Measurements from ENCODE around the gene CBLC. TPM values are rescaled to one million over a fixed set of nuclear protein-coding genes. Genes with fewer than 3 reads are reported as not detected.

CBLC gene
- total RNA-seq, 1 donor from 2014 or later: not detected

- Mint-ChIP-seq H3K27ac (ENCODE audit: unreplicated experiment) (peak overlapping the region; percentile 99), H3K27me3 (ENCODE audit: low read depth) (no peaks in the 10 kb centered on the region), H3K9me3 (ENCODE audit: low read depth) (no peaks in the 10 kb centered on the region), H3K36me3 (ENCODE audit: low read depth) (no peaks in the 10 kb centered on the region), H3K4me1 (ENCODE audit: low read depth) (peaks cover 33% of the 10 kb centered on the region), H3K4me3 (ENCODE audit: unreplicated experiment) (peak overlapping the region; percentile 92)
- TF ChIP-seq CTCF (IDR thresholded peaks at IDR 0.05): no peak
- no peak for DNase-seq (ENCODE audit: low spot score)
These were observed 68.9 kb downstream of the CBLC start for GRCh38 chr19:44846455-44847143.

GRCh38 chr19:44847144-44848035 lies 69.7 kb downstream of the CBLC start:
- no peak for TF ChIP-seq CTCF (IDR thresholded peaks at IDR 0.05)
- DNase-seq (ENCODE audit: low spot score): no peak
- H3K9me3 Mint-ChIP-seq (ENCODE audit: low read depth): no peaks in the 10 kb centered on the region
- no peaks in the 10 kb centered on the region for H3K36me3 Mint-ChIP-seq (ENCODE audit: low read depth)
- peaks cover 34% of the 10 kb centered on the region for H3K4me1 Mint-ChIP-seq (ENCODE audit: low read depth)
- H3K27ac Mint-ChIP-seq (ENCODE audit: unreplicated experiment): peak overlapping the region; percentile 95
- peak overlapping the region; percentile 92 for H3K4me3 Mint-ChIP-seq (ENCODE audit: unreplicated experiment)
- no peaks in the 10 kb centered on the region for H3K27me3 Mint-ChIP-seq (ENCODE audit: low read depth)

- peak overlapping the region; percentile 95 for H3K27ac Mint-ChIP-seq (ENCODE audit: unreplicated experiment)
- TF ChIP-seq CTCF (IDR thresholded peaks at IDR 0.05): no peak
- peak overlapping the region; percentile 92 for H3K4me3 Mint-ChIP-seq (ENCODE audit: unreplicated experiment)
- H3K4me1 Mint-ChIP-seq (ENCODE audit: low read depth): peaks cover 37% of the 10 kb centered on the region
- no peaks in the 10 kb centered on the region for H3K36me3 Mint-ChIP-seq (ENCODE audit: low read depth)
- H3K9me3 Mint-ChIP-seq (ENCODE audit: low read depth): no peaks in the 10 kb centered on the region
- DNase-seq (ENCODE audit: low spot score): no peak
- H3K27me3 Mint-ChIP-seq (ENCODE audit: low read depth): no peaks in the 10 kb centered on the region
These were observed 70.5 kb downstream of the CBLC start for GRCh38 chr19:44848036-44848811.

GRCh38 chr19:44848812-44849447 lies 71.2 kb downstream of the CBLC start:
- peaks cover 3% of the 10 kb centered on the region for H3K36me3 Mint-ChIP-seq (ENCODE audit: low read depth)
- H3K27ac Mint-ChIP-seq (ENCODE audit: unreplicated experiment): peak overlapping the region; percentile 95
- H3K4me1 Mint-ChIP-seq (ENCODE audit: low read depth): peaks cover 40% of the 10 kb centered on the region
- TF ChIP-seq CTCF (IDR thresholded peaks at IDR 0.05): no peak
- no peaks in the 10 kb centered on the region for H3K9me3 Mint-ChIP-seq (ENCODE audit: low read depth)
- no peaks in the 10 kb centered on the region for H3K27me3 Mint-ChIP-seq (ENCODE audit: low read depth)
- no peak for DNase-seq (ENCODE audit: low spot score)
- peak overlapping the region; percentile 92 for H3K4me3 Mint-ChIP-seq (ENCODE audit: unreplicated experiment)

Small RNA genes lying within 50 kb of the gene (microRNA-seq; reads per million reads assigned to microRNA genes)
- gene MIR8085 (ENCODE audit: borderline number of aligned reads): not detected

Other genes with a start within 250 kb of the CBLC start
- gene CEACAM20, start 248.2 kb upstream of the CBLC start, total RNA-seq: not detected in 3 replicates
- not detected in 3 replicates for gene IGSF23, start 164.3 kb upstream of the CBLC start, total RNA-seq
- 44.4 to 93.2 TPM (median 89.7 TPM) in 3 replicates for gene PVR, start 134.0 kb upstream of the CBLC start, total RNA-seq
- 5.2 to 6.5 TPM (median 5.4 TPM) in 3 replicates for gene CEACAM19, start 106.4 kb upstream of the CBLC start, total RNA-seq
- not detected in 3 replicates for gene CEACAM16, start 78.7 kb upstream of the CBLC start, total RNA-seq
- gene BCL3, start 29.2 kb upstream of the CBLC start, total RNA-seq: 9.2 to 14.9 TPM (median 11.8 TPM) in 3 replicates
- gene BCAM, start 31.2 kb downstream of the CBLC start, total RNA-seq: 4.3 to 15.1 TPM (median 14.0 TPM) in 3 replicates
- gene NECTIN2, start 68.4 kb downstream of the CBLC start, total RNA-seq: 88.9 to 120 TPM (median 116 TPM) in 3 replicates
- 39.0 to 46.1 TPM (median 40.9 TPM) in 3 replicates for gene TOMM40, start 113.4 kb downstream of the CBLC start, total RNA-seq
- gene APOE, start 127.9 kb downstream of the CBLC start, total RNA-seq: 47.1 to 178 TPM (median 170 TPM) in 3 replicates
- 2.2 to 6.9 TPM in 2 of 3 replicates, not detected in the other for gene APOC1, start 136.7 kb downstream of the CBLC start, total RNA-seq
- gene APOC4, start 164.3 kb downstream of the CBLC start, total RNA-seq: not detected in 3 replicates
- gene APOC2, start 168.2 kb downstream of the CBLC start, total RNA-seq: not detected in 3 replicates
- gene CLPTM1, start 177.5 kb downstream of the CBLC start, total RNA-seq: 91.4 to 122 TPM (median 96.3 TPM) in 3 replicates
- gene RELB, start 223.6 kb downstream of the CBLC start, total RNA-seq: 7.4 to 11.0 TPM (median 9.8 TPM) in 3 replicates